IPS DF 4.7 (cell line): Measurements from ENCODE around the gene GPC3.

Experiments used
- DNase-seq: peaks from one replicate; pipeline ENCODE4 v3.0.0-alpha.2; 2013; ENCODE audit warnings: low spot score; ENCODE audit errors: extremely low read depth

The GPC3 gene

GRCh38 chrX:133575501-133576136, 409.8 kb downstream of the GPC3 start:
- DNase-seq: no peak

GRCh38 chrX:133574716-133575115, 410.7 kb downstream of the GPC3 start:
- no peak for DNase-seq

- no peak for DNase-seq
Observed at GRCh38 chrX:133570549-133570948, 414.8 kb downstream of the GPC3 start.

GRCh38 chrX:133569217-133569616, 416.2 kb downstream of the GPC3 start:
- DNase-seq: no peak

- DNase-seq: no peak
Observed at GRCh38 chrX:133568109-133568508, 417.3 kb downstream of the GPC3 start.

- DNase-seq: no peak
Observed at GRCh38 chrX:133566876-133567275, 418.5 kb downstream of the GPC3 start.

- DNase-seq: no peak
Observed at GRCh38 chrX:133563705-133564104, 421.7 kb downstream of the GPC3 start.

- DNase-seq: no peak
Observed at GRCh38 chrX:133561251-133561650, 424.1 kb downstream of the GPC3 start.

GRCh38 chrX:133559909-133560308, 425.5 kb downstream of the GPC3 start:
- no peak for DNase-seq

- no peak for DNase-seq
Observed at GRCh38 chrX:133555782-133556458, 429.5 kb downstream of the GPC3 start.

GRCh38 chrX:133550665-133551485, 434.5 kb downstream of the GPC3 start:
- no peak for DNase-seq

GRCh38 chrX:133549295-133549933, 436.0 kb downstream of the GPC3 start:
- no peak for DNase-seq

- DNase-seq: no peak
Observed at GRCh38 chrX:133546441-133546840, 439.0 kb downstream of the GPC3 start.

- DNase-seq: no peak
Observed at GRCh38 chrX:133544778-133545177, 440.6 kb downstream of the GPC3 start.

- no peak for DNase-seq
Observed at GRCh38 chrX:133544115-133544514, 441.3 kb downstream of the GPC3 start.

GRCh38 chrX:133543654-133544053, 441.7 kb downstream of the GPC3 start:
- no peak for DNase-seq

- no peak for DNase-seq
Observed at GRCh38 chrX:133542476-133542875, 442.9 kb downstream of the GPC3 start.

GRCh38 chrX:133541021-133541420, 444.4 kb downstream of the GPC3 start:
- DNase-seq: no peak

GRCh38 chrX:133538148-133538547, 447.2 kb downstream of the GPC3 start:
- DNase-seq: no peak

- no peak for DNase-seq
Observed at GRCh38 chrX:133537142-133537541, 448.3 kb downstream of the GPC3 start.

- no peak for DNase-seq
Observed at GRCh38 chrX:133535066-133535465, 450.3 kb downstream of the GPC3 start.

- DNase-seq: no peak
Observed at GRCh38 chrX:133534172-133534571, 451.2 kb downstream of the GPC3 start.
